ENCODE results near the gene SF3B2.
"Not testable (repeated sequence)": the region's sequence is repeated elsewhere in the genome, so short reads cannot be mapped to it uniquely, and the experiment has no call there.

SF3B2 gene, protein sequence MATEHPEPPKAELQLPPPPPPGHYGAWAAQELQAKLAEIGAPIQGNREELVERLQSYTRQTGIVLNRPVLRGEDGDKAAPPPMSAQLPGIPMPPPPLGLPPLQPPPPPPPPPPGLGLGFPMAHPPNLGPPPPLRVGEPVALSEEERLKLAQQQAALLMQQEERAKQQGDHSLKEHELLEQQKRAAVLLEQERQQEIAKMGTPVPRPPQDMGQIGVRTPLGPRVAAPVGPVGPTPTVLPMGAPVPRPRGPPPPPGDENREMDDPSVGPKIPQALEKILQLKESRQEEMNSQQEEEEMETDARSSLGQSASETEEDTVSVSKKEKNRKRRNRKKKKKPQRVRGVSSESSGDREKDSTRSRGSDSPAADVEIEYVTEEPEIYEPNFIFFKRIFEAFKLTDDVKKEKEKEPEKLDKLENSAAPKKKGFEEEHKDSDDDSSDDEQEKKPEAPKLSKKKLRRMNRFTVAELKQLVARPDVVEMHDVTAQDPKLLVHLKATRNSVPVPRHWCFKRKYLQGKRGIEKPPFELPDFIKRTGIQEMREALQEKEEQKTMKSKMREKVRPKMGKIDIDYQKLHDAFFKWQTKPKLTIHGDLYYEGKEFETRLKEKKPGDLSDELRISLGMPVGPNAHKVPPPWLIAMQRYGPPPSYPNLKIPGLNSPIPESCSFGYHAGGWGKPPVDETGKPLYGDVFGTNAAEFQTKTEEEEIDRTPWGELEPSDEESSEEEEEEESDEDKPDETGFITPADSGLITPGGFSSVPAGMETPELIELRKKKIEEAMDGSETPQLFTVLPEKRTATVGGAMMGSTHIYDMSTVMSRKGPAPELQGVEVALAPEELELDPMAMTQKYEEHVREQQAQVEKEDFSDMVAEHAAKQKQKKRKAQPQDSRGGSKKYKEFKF

DNA sequence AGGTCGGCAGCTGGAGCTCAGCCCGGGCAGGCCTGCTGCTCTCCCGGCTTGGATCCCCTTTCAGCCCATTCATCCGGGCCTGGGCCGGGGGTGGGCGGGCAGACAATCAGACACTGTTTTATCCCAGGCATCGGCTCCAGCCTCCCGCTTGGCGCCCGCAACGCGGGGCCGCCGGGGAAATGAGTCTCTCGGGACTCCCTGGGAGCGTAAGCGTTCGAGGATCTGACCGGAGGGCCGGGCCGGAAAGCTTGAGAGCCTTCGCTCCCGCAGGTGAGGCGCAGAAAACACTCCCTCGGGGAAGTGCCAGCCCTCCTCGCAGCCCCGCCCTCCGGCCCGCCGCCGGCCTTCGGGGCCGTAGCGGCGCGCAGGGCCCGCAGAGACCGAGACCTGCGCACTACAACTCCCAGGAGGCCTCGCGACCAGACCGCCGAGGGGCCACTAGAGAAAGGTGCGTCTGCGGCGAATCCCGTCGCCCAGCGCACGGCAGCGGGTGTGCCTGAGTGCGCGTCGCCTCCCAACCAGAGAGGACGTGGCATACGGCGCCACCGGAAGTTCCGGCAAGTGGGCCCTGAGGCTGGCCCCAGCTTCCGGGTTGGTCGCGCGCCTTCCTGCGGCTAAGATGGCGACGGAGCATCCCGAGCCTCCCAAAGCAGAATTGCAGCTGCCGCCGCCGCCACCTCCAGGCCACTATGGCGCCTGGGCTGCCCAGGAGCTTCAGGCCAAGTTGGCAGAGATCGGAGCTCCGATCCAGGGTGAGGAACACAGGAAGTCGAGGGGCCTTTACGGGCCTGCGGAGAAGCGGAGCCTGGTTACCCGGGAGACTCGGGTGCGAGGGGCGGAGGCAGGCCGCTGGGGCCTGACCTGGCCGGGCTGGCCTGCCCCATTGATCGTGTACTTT is at the start of gene SF3B2:
TSS of gene SF3B2 (plus strand) at position 599 of the 898 bp plus-strand sequence. CDS start at position 620, 21 bp downstream.
- peak; percentile 92 for DNase-seq (ENCODE audit: low read depth, low spot score)

DNA sequence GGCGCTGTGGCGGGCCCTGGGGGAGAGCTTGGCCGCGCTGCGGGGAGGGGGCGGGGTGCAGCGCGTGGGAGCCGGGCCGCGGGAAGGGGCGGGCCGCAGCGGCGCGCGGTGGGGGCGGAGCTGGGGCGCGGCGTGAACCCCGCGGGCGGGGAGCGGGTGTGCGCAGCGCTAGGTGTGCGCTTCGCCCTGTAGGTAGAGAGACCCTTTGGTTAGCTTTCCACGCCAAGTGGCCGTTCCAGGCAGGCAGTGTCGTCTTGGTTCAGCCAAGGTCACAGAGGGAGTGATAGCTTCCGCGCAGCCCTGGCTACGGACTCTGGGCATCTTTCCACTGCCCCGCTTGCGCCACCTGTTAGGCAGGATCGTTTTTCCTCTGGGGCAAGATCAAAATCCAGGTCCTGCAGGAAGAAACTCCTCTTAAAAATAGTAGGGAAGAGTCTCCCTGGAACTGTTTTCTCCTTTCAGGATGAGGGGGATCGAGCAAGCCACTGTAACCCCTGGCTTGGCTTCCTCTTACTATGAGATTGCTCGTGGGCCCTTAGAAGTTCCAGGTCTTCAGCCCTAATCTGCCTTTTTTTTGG is 49.4 kb upstream of the SF3B2 start:
- no peak for DNase-seq (ENCODE audit: low read depth, low spot score)

DNA sequence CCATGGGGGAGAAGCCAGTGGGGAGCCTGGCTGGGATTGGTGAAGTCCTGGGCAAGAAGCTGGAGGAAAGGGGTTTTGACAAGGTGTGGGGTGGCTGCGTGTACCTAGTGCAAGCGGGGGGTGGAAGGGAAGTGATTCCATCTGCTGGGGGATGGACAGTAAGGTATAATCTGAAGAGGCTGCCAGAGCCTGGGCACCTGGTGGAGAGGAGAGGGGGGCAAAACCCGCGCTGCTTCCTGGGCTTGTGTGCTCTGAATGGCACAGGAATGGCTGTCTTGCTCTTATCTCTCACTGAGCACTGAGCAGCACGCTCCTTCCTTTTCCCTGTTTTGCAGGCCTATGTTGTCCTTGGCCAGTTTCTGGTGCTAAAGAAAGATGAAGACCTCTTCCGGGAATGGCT is 48.9 kb upstream of the SF3B2 start:
- DNase-seq (ENCODE audit: low read depth, low spot score): no peak

DNA sequence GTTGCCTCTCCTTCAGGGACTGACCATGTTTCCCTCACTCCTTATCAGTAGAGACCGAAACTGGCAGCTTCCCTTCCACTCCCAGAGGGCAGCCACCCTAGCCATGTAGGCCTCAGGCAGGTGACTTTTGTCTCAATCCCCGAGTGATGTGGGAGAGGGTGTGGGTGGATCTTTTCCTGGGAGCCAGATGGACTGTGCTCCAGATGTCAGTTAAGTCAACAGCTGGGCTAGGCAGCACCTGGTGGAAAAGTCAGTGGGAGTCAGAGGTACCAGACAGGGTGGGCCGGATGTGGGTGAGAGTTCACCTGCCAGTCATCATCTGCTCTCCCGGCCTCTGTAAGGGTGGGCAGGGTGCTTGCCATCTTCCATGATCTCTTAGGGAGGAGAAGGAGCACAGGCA is 48.0 kb upstream of the SF3B2 start:
- DNase-seq (ENCODE audit: low read depth, low spot score): no peak

DNA sequence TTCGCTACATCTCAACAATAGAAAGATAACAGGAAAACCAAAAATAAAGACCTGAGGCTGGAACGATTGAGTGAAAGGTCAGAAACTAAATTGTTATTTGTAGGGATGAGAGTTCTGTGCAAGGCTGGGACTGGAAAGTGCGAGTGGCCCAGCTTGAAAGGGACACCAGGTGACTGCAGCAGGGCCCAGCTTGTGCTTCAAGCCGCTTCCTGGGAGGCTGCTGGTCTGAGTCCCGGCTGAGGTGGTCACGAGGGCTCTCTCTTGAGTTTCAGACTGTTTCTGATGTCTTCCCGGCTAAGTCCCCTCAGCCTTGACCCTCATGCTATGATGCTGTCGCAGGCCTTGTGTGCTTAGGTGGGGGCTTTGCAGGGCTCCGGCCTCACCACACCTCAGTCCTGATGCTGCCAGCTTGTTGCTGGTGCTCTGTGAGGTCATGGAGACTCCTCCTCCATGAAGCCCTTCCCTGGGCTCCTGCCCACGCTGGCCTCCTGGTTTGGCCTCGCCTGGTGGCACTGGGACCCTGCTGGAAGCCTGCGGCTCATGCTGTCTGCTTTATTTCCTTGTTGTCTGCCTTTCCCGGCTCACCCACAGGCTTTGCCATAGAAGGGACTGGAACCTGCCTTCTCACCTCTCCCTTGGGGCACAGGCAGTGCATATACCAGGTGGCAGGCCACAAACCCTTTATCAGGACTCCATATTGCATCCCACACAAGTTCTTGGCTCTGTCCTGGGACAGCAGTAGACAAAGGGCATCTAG is 45.9 kb upstream of the SF3B2 start:
- no peak for DNase-seq (ENCODE audit: low read depth, low spot score)

DNA sequence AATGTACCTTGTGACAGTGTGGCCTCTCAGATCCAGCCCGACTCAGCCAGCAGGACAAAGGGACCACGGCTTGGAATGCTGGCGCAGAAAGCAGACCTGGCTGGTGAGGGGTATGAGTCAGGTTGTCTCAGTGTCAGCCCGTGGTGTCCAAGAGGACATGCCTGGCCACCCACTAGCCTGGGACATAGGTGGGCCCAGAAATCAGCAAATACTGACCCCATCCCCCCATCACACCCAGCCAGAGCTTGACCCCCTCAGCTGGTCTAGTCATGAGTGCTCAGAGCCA is 45.3 kb upstream of the SF3B2 start:
- no peak for DNase-seq (ENCODE audit: low read depth, low spot score)

DNA sequence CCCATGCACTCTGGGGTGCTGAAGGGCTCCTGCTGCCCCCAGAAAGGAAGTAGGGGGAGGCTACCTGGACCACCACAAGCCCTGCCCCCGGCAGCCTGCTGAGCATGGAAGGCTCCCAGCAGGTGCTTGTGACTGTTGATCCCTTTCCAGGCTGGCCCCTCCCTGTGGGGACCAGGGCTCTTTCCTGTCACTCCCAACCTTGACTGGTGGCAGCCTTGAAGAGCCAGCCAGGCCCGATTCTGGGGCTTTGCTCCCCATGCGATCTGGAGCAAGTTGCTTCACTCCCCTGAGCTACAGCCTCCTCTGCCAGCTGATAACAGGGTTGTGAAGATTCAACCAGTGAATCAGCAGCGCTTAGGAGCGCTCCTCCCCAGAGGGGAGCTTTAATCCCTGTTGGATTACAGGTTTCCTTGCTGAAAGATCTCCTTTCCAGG is 44.9 kb upstream of the SF3B2 start:
- DNase-seq (ENCODE audit: low read depth, low spot score): no peak

DNA sequence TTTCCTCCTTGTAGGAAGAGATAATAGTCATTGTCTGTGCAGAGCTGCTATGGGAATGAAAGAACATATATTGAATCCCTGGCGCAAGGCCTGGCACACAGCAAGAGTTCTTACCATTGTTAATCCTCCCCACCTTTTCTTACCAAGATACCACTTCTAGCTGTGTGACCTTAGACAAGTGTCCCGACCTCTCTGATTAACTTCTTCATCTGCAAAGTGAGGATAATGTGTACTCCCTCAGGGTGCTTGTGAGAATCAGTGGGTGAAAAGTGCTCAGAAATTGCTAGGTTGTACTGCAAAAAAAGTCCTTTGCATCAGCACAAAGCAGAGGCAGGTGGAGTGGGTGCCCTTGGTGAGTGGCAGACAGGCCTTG is 44.1 kb upstream of the SF3B2 start:
- no peak for DNase-seq (ENCODE audit: low read depth, low spot score)

DNA sequence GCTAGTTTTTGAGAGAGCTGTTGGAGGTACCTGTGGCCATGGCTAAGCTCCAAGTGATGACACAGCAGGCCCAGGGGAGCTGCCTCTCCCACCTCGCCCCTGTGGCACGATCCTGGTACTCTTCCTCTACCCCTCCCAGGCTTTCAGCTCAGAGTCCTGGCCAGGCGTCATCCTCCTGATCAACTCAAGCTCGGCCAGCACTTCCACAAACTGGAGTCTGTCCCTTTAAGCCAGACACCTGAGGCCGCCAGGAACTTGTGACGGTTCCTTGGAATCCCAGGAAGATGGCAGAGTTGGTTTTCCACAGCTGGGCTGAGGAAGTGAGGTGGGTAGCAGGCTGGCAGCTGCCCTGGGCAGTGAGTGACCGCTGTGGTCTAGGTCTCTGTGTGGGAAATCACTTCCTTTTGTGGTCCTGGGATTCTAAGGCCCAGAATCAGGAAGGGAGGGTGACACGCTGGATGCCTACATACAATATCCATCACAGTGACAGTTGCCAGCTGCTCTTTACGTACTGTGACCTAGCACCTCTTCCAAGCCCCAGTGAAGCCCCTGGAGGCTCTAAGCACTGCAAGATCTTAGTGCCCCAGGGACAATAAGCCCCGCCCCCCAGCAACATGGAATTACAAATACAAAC is 43.6 kb upstream of the SF3B2 start:
- DNase-seq (ENCODE audit: low read depth, low spot score): no peak

DNA sequence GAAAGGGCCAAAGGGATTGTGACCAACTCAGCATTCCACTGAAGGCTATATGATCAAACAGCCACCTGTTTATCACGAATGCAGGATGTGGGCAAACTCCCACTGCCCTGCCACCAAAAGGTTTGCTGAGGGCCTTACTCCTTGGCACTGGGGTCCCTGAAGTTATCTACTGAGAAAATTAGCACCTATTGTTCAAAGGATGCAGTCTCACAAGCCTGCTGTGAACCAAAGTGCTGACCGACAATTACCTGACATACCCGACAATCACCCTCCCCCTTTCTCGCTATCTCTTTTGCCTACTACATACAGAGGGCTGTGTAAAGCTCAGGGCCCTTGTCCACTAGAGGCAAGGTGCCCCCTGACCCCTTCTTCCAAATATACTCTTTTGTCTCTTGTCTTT is 42.1 kb upstream of the SF3B2 start:
- not testable (repeated sequence) for DNase-seq (ENCODE audit: low read depth, low spot score)

DNA sequence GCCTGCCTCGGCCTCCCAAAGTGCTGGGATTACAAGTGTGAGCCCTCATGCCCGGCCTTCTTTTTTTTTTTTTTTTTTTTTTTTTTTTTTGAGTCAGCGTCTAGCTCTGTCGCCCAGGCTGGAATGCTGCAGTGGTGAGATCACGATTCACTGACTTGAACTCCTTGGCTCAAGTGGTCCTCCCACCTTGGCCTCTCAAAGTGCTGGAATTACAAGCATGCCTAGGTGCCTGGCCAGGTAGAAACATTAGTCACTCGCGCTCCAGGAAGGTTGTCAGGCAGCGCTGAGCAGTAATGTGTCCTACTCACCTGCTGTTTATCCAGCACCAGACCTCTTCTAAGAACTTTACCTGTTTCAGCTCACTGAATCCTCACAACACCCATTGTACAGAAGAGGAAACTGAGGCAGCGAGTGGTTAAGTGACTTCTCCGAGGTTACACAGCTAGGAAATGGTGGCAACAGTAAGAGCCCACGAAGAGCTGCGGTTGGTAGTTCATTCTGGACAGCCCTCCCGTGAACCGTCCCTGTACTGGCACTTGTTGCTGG is 40.9 kb upstream of the SF3B2 start:
- no peak for DNase-seq (ENCODE audit: low read depth, low spot score)

DNA sequence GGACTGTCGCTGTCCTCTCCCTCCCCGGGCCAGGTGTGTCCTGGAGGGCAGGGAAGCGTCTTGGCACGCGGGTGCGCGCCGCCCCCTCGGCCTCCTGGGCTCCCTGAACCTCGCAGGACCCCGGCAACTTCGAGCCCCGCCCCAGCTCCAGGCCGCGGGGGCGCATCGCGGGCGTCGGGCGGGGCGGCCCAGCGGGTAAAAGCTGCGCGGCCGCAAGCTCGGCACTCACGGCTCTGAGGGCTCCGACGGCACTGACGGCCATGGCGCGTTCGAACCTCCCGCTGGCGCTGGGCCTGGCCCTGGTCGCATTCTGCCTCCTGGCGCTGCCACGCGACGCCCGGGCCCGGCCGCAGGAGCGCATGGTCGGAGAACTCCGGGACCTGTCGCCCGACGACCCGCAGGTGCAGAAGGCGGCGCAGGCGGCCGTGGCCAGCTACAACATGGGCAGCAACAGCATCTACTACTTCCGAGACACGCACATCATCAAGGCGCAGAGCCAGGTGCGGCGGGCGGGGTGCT is 40.3 kb upstream of the SF3B2 start, which contains the start of gene CST6:
TSS of gene CST6 (plus strand) at position 224 of the 519 bp plus-strand sequence. CDS start at position 261, 37 bp downstream.
- no peak for DNase-seq (ENCODE audit: low read depth, low spot score)

DNA sequence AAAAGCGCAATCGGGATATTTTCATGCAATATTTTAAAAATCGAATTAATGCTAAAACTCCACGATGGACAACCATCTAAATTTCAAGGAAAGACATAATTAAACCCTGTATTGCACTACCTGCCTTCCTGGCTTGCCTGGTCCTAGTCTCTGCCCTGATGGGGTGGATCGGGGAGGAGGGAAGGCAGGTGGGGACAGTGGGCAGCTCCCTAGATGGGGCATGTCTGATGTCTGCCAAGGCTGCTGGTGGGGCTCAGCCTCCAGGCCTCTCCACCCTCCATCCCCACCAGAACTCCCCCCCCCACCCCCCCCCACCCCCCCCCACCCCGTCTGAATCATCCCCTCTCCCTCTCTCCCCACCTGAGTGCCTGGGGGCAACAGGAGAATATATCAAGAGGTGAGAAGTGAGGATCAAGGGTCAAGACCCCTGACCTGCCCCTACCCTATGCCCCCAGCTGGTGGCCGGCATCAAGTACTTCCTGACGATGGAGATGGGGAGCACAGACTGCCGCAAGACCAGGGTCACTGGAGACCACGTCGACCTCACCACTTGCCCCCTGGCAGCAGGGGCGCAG is 39.7 kb upstream of the SF3B2 start:
- no peak for DNase-seq (ENCODE audit: low read depth, low spot score)

DNA sequence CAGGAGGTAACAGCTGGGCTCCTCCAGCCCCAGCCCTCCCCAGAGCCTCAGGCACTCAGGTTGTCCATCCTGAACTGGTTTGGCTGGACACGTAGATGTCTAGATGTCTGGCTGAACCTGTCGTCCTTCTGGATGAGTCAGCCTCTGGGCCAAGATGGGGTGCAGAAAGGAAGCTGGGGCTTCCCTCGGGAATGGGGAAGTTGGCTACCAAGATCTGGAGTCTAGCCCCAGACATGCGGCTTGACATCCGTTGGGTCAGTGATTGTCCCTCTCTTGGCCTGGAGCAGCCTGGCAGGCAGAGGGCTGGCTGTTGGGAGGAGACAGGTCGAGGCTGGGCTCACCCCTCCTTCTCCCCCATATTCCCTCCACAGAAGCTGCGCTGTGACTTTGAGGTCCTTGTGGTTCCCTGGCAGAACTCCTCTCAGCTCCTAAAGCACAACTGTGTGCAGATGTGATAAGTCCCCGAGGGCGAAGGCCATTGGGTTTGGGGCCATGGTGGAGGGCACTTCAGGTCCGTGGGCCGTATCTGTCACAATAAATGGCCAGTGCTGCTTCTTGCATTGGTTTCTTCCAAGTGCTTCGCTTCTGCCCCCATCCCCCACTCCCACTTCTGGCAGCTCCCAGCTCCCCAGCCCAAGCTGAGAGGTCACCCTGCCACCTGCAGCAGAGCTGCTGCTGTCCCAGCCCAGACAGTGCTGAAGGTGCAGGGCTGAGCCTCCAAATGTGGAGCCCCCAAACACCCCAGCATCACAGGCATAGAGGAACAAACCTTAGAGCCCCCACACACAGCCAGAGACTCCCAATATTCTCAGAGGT is 39.0 kb upstream of the SF3B2 start:
- DNase-seq (ENCODE audit: low read depth, low spot score): no peak

DNA sequence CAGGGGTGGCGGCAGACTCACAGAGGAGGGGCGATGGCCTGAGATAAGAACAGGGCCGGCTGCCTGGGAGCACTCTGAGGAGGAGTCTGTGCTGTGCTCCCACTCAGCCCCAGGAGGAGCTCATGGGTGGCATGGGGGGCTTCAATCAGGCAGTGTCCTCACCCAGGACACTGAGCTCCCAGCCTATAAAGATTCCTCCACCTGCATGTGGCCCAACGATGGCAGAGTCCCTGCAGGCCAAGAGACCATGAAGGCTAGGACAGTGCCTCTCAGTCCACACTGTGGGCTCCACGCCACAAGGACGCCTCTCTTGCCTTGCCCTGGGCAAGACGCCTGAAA is 38.4 kb upstream of the SF3B2 start:
- DNase-seq (ENCODE audit: low read depth, low spot score): no peak

DNA sequence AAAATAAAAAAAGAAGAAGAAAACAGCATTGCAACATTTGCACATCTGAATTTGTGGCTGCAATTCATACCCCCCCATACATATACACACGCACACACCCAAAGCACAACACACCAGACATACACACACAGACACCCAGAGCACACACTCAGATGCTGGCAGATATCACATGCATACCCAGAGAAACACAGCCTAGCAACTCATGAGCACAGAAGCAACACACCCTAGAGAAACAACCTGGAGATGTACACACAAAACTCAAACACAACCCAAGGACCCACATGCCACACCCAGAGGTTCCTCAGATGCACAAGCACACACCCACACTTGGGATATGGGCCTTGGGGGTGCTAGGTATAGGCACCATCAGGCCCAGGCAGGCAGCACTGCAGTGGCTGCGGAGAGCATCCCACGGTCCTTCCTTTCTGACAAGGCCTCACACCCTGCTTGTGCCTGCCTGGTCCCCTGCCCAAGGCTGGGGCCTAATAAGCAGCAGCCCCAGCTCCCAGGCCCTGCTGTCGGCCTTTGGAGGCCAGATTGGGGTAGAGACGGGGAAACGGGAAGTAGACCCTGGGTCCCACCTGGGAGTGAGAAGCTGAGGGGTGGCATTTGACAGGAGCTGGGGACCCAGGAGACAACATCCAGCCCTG is 37.2 kb upstream of the SF3B2 start:
- no peak for DNase-seq (ENCODE audit: low read depth, low spot score)

DNA sequence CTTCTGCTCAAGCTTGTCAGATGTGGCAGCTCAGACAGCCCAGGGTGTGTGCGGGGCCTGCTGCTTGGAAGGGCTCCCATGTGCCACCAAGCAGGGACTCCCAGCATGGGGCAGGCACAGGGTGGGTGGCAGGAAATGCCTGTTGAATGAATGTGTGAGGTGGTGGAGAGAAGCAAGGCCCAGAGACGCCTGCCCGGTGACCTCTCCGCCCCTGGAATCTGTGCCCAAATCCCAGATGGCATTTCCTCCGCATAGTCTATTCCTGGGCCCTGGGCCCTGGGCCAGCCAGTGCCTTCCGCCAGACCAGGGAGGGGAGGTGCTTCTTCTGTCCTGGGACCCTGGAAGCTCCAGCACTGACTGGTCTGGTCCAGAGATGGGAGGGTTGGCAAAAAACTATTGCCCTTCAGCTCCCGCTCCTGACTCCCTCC is 36.7 kb upstream of the SF3B2 start:
- no peak for DNase-seq (ENCODE audit: low read depth, low spot score)

All from iPS DF 19.7 (cell line).